H1 (cell line): ENCODE measurements around the gene MAPK8. TPM values are rescaled to one million over a fixed set of nuclear protein-coding genes. Genes with fewer than 3 reads are reported as not detected.

Experiments
- CTCF ChIA-PET: fragments of 300-600 bp; sonication (Branson Sonifier 250); formaldehyde crosslinking; loops from one replicate; lab custom pipeline; 2021; ENCODE audit not compliant: partially characterized antibody; lab: Charles Lee
- POLR2A ChIA-PET: fragments of 300-600 bp; sonication (Branson Sonifier 250); formaldehyde crosslinking; loops from one replicate; lab custom pipeline; 2021; ENCODE audit warnings: inconsistent platforms; ENCODE audit not compliant: partially characterized antibody; lab: Charles Lee
- DNase-seq, 2 experiments: peaks; one replicate each; pipeline versions ENCODE4 v3.0.0 to v3.0.0-alpha.2; 2010 to 2022; ENCODE audit warnings: low spot score in 2 of 2, low read depth in 1 of 2, mixed read lengths in 1 of 2
- FAIRE-seq: peaks from 2 replicates; lab custom pipeline; 2011; peaks lifted over from hg19 to GRCh38; lab: Jason Lieb, UNC
- H2AFZ ChIP-seq: 2 replicates; pipeline ENCODE4 v1.8.1; 2012; ENCODE audit warnings: low read length, inconsistent platforms
- H2AK5ac ChIP-seq: 2 replicates; pipeline ENCODE4 v1.6.1; 2013; ENCODE audit warnings: low read depth, low read length
- H2BK120ac ChIP-seq: replicated peaks from 2 replicates; pipeline ENCODE3; 2013; ENCODE audit warnings: low read depth, low read length, inconsistent platforms
- H2BK12ac ChIP-seq: 2 replicates; pipeline ENCODE4 v1.6.1; 2013; ENCODE audit warnings: low read depth, low read length
- H2BK15ac ChIP-seq: 2 replicates; pipeline ENCODE4 v1.6.1; 2013; ENCODE audit warnings: low read length
- H2BK20ac ChIP-seq: 2 replicates; pipeline ENCODE4 v1.6.1; 2013; ENCODE audit warnings: low read length
- H2BK5ac ChIP-seq: 2 replicates; pipeline ENCODE4 v1.6.1; 2013; ENCODE audit warnings: low read depth, low read length
- H3K14ac ChIP-seq: 2 replicates; pipeline ENCODE4 v1.6.1; 2013; ENCODE audit warnings: inconsistent platforms; ENCODE audit not compliant: insufficient read length
- H3K18ac ChIP-seq: 2 replicates; pipeline ENCODE4 v1.6.1; 2013; ENCODE audit warnings: low read length; ENCODE audit errors: extremely low read depth
- H3K23ac ChIP-seq: 2 replicates; pipeline ENCODE4 v1.6.1; 2013; ENCODE audit warnings: inconsistent platforms; ENCODE audit not compliant: insufficient read length
- H3K23me2 ChIP-seq: 2 replicates; pipeline ENCODE4 v1.6.1; 2013; ENCODE audit warnings: low read depth, low read length
- H3K27ac ChIP-seq: 2 replicates; pipeline ENCODE4 v1.6.1; 2011; ENCODE audit warnings: low read depth, low read length, inconsistent platforms
- H3K27me3 ChIP-seq, 4 experiments: replicated peaks in 1 of 4; 1 replicate in 1 of 4; 2 replicates in 3 of 4; pipeline versions ENCODE4 v1.6.1 to v1.8.1; 2011 to 2013; ENCODE audit warnings: low read length in 3 of 4, mild to moderate bottlenecking in 3 of 4, inconsistent platforms in 2 of 4, mixed read lengths in 2 of 4, moderate library complexity in 1 of 4; ENCODE audit not compliant: control insufficient read depth in 3 of 4, insufficient read depth in 3 of 4; ENCODE audit errors: extremely low read depth in 1 of 4
- H3K36me3 ChIP-seq, 4 experiments: 2 replicates each; pipeline versions ENCODE4 v1.6.1 to v1.8.1; 2011 to 2013; ENCODE audit warnings: mild to moderate bottlenecking in 4 of 4, low read length in 3 of 4, moderate library complexity in 2 of 4, control low read depth in 1 of 4, inconsistent platforms in 1 of 4; ENCODE audit not compliant: insufficient read depth in 4 of 4, control insufficient read depth in 2 of 4
- H3K4ac ChIP-seq: replicated peaks from 2 replicates; pipeline ENCODE3; 2013; ENCODE audit warnings: low read length, low read depth, mixed read lengths, inconsistent platforms; ENCODE audit not compliant: insufficient read length
- H3K4me1 ChIP-seq, 4 experiments: replicated peaks in 1 of 4; 1 replicate in 1 of 4; 2 replicates in 3 of 4; pipeline versions ENCODE4 v1.6.1 to v1.8.1; 2011 to 2013; ENCODE audit warnings: low read length in 3 of 4, inconsistent platforms in 2 of 4, mixed read lengths in 1 of 4; ENCODE audit not compliant: insufficient read depth in 4 of 4, control insufficient read depth in 3 of 4
- H3K4me2 ChIP-seq, 2 experiments: 2 replicates each; pipeline versions ENCODE4 v1.6.1 to v1.8.1; 2011 to 2013; ENCODE audit warnings: low read depth in 2 of 2, low read length in 2 of 2, control low read depth in 1 of 2, inconsistent platforms in 1 of 2, mild to moderate bottlenecking in 1 of 2; ENCODE audit not compliant: insufficient read depth in 1 of 2
- H3K4me3 ChIP-seq, 4 experiments: fragments of 200-600, 300-600 bp in 1 of 4; sonication (generic), shearing (Covaris generic), sonication (Bioruptor Twin) in 1 of 4; 2 replicates each; pipeline versions ENCODE4 v1.5.1 to v1.8.1; 2011 to 2016; ENCODE audit warnings: low read length in 4 of 4, low read depth in 3 of 4, control low read depth in 2 of 4, inconsistent platforms in 2 of 4, mild to moderate bottlenecking in 2 of 4, mixed read lengths in 1 of 4, moderate library complexity in 1 of 4; ENCODE audit not compliant: insufficient read depth in 2 of 4; ENCODE audit errors: extremely low read depth in 1 of 4
- H3K56ac ChIP-seq: replicated peaks from 2 replicates; pipeline ENCODE3; 2013; ENCODE audit warnings: low read depth, mild to moderate bottlenecking, mixed read lengths, low read length, inconsistent platforms; ENCODE audit not compliant: insufficient read length
- H3K79me1 ChIP-seq: 2 replicates; pipeline ENCODE4 v1.6.1; 2013; ENCODE audit warnings: low read depth, low read length, control low read depth
- H3K79me2 ChIP-seq, 2 experiments: 2 replicates each; pipeline versions ENCODE4 v1.6.1 to v1.8.1; 2012 to 2013; ENCODE audit warnings: low read length in 2 of 2, mild to moderate bottlenecking in 2 of 2, inconsistent platforms in 1 of 2; ENCODE audit not compliant: insufficient read depth in 2 of 2, control insufficient read depth in 1 of 2
- H3K9ac ChIP-seq, 4 experiments: replicated peaks in 1 of 4; 1 replicate in 1 of 4; 2 replicates in 3 of 4; pipeline versions ENCODE4 v1.6.1 to v1.8.1; 2011 to 2013; ENCODE audit warnings: low read depth in 3 of 4, low read length in 3 of 4, control low read depth in 2 of 4, mild to moderate bottlenecking in 2 of 4, moderate library complexity in 2 of 4, inconsistent platforms in 1 of 4; ENCODE audit errors: extremely low read depth in 1 of 4
- H3K9me3 ChIP-seq, 2 experiments: 2 replicates each; pipeline versions ENCODE4 v1.6.1 to v1.8.1; 2012 to 2013; ENCODE audit warnings: mild to moderate bottlenecking in 2 of 2, moderate library complexity in 2 of 2, control low read depth in 1 of 2, inconsistent platforms in 1 of 2, low read depth in 1 of 2, low read length in 1 of 2, mixed read lengths in 1 of 2; ENCODE audit not compliant: insufficient read depth in 2 of 2
- H4K20me1 ChIP-seq, 2 experiments: replicated peaks in 1 of 2; 2 replicates each; pipeline versions ENCODE3 to v1.8.1; 2011 to 2013; ENCODE audit warnings: inconsistent platforms in 2 of 2, low read length in 2 of 2, mild to moderate bottlenecking in 1 of 2; ENCODE audit not compliant: insufficient read depth in 2 of 2, control insufficient read depth in 1 of 2
- H4K5ac ChIP-seq: 2 replicates; pipeline ENCODE4 v1.6.1; 2013; ENCODE audit warnings: low read length, low read depth, mixed read lengths, inconsistent platforms; ENCODE audit not compliant: insufficient read length
- H4K8ac ChIP-seq: 2 replicates; pipeline ENCODE4 v1.8.0; 2013; ENCODE audit warnings: mild to moderate bottlenecking, moderate library complexity, low read length, inconsistent platforms; ENCODE audit not compliant: insufficient read depth; ENCODE audit errors: extremely low read depth
- H4K91ac ChIP-seq: replicated peaks from 2 replicates; pipeline ENCODE3; 2013; ENCODE audit warnings: low read length, mixed read lengths, inconsistent platforms; ENCODE audit not compliant: insufficient read length
- CHD2 ChIP-seq: IDR thresholded peaks from 2 replicates; pipeline ENCODE4 v1.6.1; 2012; ENCODE audit warnings: low read length, improper control_type of control experiment
- HDAC6 ChIP-seq: IDR thresholded peaks from one replicate; pipeline ENCODE4 v1.7.1; 2012; ENCODE audit warnings: low read depth, mild to moderate bottlenecking, inconsistent platforms, low read length, moderate library complexity
- KDM5A ChIP-seq: fragments of 200-600 bp; IDR thresholded peaks from 2 replicates; pipeline ENCODE4 v1.7.1; 2012; ENCODE audit warnings: mild to moderate bottlenecking, low read length, inconsistent platforms, mixed read lengths
- PHF8 ChIP-seq: fragments of 200-600 bp; sonication (generic); conservative IDR thresholded peaks from 2 replicates; pipeline ENCODE4 v1.7.1; 2012; ENCODE audit warnings: low read depth, mild to moderate bottlenecking, inconsistent platforms, low read length, moderate library complexity
- POLR2A ChIP-seq, 2 experiments: IDR thresholded peaks; 1 replicate in 1 of 2; 2 replicates in 1 of 2; pipeline ENCODE4 v1.6.1; 2011; ENCODE audit warnings: low read depth in 2 of 2, low read length in 2 of 2, mild to moderate bottlenecking in 2 of 2; ENCODE audit errors: control extremely low read depth in 1 of 2
- RXRA ChIP-seq: IDR thresholded peaks from 2 replicates; pipeline ENCODE4 v1.6.1; 2011; ENCODE audit warnings: low read depth, mild to moderate bottlenecking, low read length, moderate library complexity; ENCODE audit not compliant: insufficient read depth
- SAP30 ChIP-seq: fragments of 300-600 bp; sonication (generic); IDR thresholded peaks from 2 replicates; pipeline ENCODE4 v1.7.1; 2012; ENCODE audit warnings: low read length, moderate library complexity, mild to moderate bottlenecking, inconsistent platforms; ENCODE audit not compliant: insufficient read depth, insufficient replicate concordance
- TAF1 ChIP-seq: IDR thresholded peaks from 2 replicates; pipeline ENCODE4 v1.6.1; 2011; ENCODE audit warnings: mild to moderate bottlenecking, low read depth, low read length
- polyA plus RNA-seq, 7 experiments: library from polyadenylated mRNA; depleted of rRNA in 3 of 7; stranded (reverse) in 5 of 7; unstranded in 2 of 7; fragments of >200 nt in 5 of 7; fragments of 200-250 nt in 2 of 7; gene quantifications; 1 replicate in 5 of 7; 2 replicates in 1 of 7; 4 replicates in 1 of 7; pipeline versions ENCODE4 v1.2.1 to v1.2.3, GENCODE V29; 2011 to 2013; ENCODE audit warnings: missing spikeins in 2 of 7, mixed read lengths in 2 of 7
- total RNA-seq: library from RNA; stranded (reverse); fragmentation: NEBNext Ultra II Directional; extraction: Animal tissue kit (Norgen Biotek cat#: 25700); gene quantifications from 2 replicates; pipeline ENCODE4 v1.2.1, GENCODE V29; 2021
- TF ChIP-seq, protein P1 (sequence below): IDR thresholded peaks from 2 replicates; pipeline ENCODE4 v1.6.1; 2011; ENCODE audit warnings: low read depth, mild to moderate bottlenecking, low read length; ENCODE audit not compliant: insufficient read depth

MAPK8 gene
- total and polyA plus RNA-seq, 2 of the 8 experiments (the other 6 are each of a cell fraction or from before 2014, with no cell fraction given) = 23.3 to 71.3 TPM

GRCh38 chr10:48381971-48382370 is 75.5 kb downstream of the MAPK8 start:
- Histone ChIP-seq H3K4me1 (peaks cover 0 to 4% (median 1%) of the 10 kb centered on the region in 4 experiments; a peak in 3 of 7 replicates), H3K36me3 (peaks cover 0 to 4% (median 0%) of the 10 kb centered on the region in 4 experiments; a peak in 2 of 8 replicates), H3K27ac (no peak overlapping the region), H3K27me3 (no peaks in the 10 kb centered on the region), H3K9me3 (0 out of 4 replicates have a peak, but pooled peaks cover 0 to 3% of the 10 kb centered on the region in 2 experiments), H2BK5ac (no peak overlapping the region), H3K79me1 (no peaks in the 10 kb centered on the region; the same call in 1 of the 2 replicates), H3K4me3 (no peak overlapping the region), H4K20me1 (no peaks in the 10 kb centered on the region), H3K4ac (no peak overlapping the region), H2BK12ac (no peak overlapping the region), H3K4me2 (no peak overlapping the region), H3K23ac (no peak overlapping the region), H4K5ac (no peak overlapping the region), H3K23me2 (no peaks in the 10 kb centered on the region), H2AK5ac (no peak overlapping the region), H4K91ac (no peak overlapping the region), H2BK120ac (no peak overlapping the region), H2BK20ac (no peak overlapping the region), H2BK15ac (no peak overlapping the region), H3K79me2 (peaks cover 0 to 11% of the 10 kb centered on the region in 2 experiments; a peak in 2 of 4 replicates), H3K14ac (no peak overlapping the region), H4K8ac (no peak overlapping the region), H3K56ac (no peak overlapping the region), H2AFZ (no peak overlapping the region), H3K9ac (no peak overlapping the region), H3K18ac (no peak overlapping the region)
- DNase-seq = no peak
- CTCF ChIA-PET = interaction anchor here (1.1 to 6.0 kb wide), 6 partner anchors 8 to 124 kb away, joined by 3 to 36 read pairs (median 4); no protein-coding TSS in a partner anchor
- no peak for FAIRE-seq
- POLR2A ChIA-PET = no interaction called here
- TF ChIP-seq PHF8 = no peak
- TF ChIP-seq SAP30 = no peak
- no peak for TF ChIP-seq POLR2A (IDR thresholded peaks at IDR 0.05; ENCODE audit: control extremely low read depth in 1 of 2, low read depth in 2 of 2, low read length in 2 of 2)
- TF ChIP-seq CHD2 = no peak
- TF ChIP-seq KDM5A = no peak
- TF ChIP-seq TAF1 = no peak
- TF ChIP-seq, protein P1, sequence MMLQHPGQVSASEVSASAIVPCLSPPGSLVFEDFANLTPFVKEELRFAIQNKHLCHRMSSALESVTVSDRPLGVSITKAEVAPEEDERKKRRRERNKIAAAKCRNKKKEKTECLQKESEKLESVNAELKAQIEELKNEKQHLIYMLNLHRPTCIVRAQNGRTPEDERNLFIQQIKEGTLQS = no peak
- no peak for TF ChIP-seq RXRA
- TF ChIP-seq HDAC6 = no peak
